ENCODE results near the gene PGBD5.

DNA sequence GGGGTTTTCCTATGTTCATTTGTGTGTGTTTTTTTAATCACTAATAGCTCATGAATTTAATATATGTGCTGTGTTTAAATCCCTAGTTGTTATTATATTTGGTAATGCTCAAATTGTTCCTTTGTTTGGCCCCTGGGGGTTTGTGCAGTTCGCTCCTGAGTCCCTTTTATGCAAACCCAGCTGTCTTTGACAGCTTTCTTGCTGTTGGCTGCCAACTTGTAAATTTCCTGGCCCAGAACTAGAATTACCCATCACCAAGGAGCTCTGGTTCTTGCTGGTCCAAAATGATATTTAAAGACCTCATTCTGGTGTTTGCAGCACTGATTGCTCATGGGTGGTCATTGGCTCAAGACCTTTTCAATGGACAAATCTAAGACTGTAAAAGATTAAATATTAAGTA, 39.6 kb upstream of the PGBD5 start:
- no peak for TF ChIP-seq POLR2A (IDR thresholded peaks at IDR 0.05)
- TF ChIP-seq, protein P1, sequence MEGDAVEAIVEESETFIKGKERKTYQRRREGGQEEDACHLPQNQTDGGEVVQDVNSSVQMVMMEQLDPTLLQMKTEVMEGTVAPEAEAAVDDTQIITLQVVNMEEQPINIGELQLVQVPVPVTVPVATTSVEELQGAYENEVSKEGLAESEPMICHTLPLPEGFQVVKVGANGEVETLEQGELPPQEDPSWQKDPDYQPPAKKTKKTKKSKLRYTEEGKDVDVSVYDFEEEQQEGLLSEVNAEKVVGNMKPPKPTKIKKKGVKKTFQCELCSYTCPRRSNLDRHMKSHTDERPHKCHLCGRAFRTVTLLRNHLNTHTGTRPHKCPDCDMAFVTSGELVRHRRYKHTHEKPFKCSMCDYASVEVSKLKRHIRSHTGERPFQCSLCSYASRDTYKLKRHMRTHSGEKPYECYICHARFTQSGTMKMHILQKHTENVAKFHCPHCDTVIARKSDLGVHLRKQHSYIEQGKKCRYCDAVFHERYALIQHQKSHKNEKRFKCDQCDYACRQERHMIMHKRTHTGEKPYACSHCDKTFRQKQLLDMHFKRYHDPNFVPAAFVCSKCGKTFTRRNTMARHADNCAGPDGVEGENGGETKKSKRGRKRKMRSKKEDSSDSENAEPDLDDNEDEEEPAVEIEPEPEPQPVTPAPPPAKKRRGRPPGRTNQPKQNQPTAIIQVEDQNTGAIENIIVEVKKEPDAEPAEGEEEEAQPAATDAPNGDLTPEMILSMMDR (IDR thresholded peaks at IDR 0.05), result no peak
- TF ChIP-seq POLR2AphosphoS5 (IDR thresholded peaks at IDR 0.05), result no peak
- TF ChIP-seq EP300 (IDR thresholded peaks at IDR 0.05; ENCODE audit: low read depth), result no peak

All from transverse colon (tissue), 4 donors.